NK-92 treated with Interleukin-12 subunit alpha and Interleukin-12 subunit beta, amount 100 ng/mL, for 24 hours (cell line): Measurements from ENCODE around the gene SLC48A1.

Experiments used
- DNase-seq: peaks from one replicate; lab custom pipeline; 2025; lab: John Stamatoyannopoulos, UW

Gene SLC48A1

DNA sequence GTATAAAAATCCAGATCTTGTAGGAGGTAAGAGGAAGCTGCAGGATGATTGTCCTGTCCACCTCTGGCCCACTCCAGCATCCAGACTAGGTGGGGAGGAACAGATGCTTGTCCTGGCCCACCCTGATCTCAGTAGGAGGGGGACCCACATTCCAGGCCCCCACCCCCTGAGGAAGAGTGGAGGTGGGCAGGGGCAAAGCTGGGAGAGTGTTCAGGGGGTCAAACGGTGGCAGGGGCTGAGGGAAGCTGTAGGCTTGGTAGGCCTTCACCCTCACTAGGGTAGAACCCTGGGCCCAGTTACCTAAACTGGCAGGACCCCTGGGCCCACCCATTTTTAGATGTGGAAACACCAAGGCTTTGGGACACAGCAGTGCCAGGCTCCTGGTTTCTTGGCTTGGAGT, 4.1 kb downstream of the SLC48A1 start:
- no peak for DNase-seq

GRCh38 chr12:47777741-47778558, 4.9 kb downstream of the SLC48A1 start:
- DNase-seq, result no peak

DNA sequence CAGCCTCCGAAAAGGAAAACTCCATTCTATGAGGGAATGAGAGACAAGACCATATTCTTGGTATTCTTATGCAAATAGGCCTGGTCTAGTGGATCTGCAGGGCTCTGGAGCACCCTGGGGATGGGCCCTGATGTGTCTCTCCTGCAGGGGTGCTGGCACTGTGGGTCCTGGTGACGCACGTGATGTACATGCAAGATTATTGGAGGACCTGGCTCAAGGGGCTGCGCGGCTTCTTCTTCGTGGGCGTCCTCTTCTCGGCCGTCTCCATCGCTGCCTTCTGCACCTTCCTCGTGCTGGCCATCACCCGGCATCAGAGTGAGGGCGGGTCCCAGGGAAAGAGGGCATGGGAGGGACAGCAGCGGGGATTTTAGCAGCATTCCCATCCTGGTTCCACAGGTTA, 5.8 kb downstream of the SLC48A1 start:
- DNase-seq, result no peak

DNA sequence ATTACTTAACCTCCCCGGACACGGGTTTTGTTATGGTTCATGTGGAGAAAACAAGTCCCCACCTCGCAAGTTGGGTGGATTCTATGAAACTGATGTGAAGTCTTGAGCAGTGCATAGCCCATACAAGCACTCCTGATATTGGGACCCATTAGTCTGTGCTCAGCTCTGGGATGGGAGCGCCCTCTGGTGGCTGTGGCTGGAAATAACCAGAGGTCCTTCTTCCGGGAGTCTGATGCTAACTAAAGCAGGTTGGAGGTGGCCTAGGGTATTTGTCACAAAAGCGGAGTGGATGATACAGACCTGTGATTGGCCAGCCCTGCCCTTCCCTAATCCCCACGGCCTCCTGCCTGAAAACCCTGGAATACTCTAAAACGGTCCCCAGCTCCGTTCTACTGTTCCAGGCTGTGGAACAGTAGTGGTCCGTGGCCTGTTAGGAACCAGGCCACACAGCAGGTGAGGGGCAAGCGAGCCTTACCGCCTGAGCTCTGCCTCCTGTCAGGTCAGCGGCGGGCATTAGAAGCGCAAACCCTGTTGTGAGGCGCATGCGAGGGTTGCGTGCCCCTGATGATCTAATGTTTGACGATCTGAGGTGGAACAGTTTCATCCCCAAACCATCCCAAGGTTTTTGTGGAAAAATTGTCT, 6.4 kb downstream of the SLC48A1 start:
- DNase-seq, result peak; percentile 66

DNA sequence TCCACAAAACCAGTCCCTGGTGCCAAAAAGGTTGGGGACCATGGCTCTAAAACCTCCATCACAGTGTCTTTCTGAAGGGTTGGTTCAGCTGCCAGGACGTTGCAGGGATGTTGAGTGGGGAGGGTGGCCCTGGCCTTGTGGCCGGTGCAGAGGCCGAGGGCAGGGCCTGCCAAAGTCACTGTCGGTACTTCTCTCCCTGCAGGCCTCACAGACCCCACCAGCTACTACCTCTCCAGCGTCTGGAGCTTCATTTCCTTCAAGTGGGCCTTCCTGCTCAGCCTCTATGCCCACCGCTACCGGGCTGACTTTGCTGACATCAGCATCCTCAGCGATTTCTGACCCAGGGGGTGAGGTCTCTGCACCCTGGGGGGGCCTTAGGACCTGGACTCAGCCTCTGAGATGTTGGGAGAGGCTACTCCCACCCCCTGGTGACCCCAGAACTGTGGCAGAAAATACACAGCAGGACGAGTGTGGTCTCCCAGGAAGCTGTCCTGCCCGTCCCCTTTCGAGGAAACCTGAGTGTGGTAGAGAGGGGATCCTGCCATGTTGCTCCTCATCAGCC, 7.0 kb downstream of the SLC48A1 start:
- DNase-seq, result no peak

DNA sequence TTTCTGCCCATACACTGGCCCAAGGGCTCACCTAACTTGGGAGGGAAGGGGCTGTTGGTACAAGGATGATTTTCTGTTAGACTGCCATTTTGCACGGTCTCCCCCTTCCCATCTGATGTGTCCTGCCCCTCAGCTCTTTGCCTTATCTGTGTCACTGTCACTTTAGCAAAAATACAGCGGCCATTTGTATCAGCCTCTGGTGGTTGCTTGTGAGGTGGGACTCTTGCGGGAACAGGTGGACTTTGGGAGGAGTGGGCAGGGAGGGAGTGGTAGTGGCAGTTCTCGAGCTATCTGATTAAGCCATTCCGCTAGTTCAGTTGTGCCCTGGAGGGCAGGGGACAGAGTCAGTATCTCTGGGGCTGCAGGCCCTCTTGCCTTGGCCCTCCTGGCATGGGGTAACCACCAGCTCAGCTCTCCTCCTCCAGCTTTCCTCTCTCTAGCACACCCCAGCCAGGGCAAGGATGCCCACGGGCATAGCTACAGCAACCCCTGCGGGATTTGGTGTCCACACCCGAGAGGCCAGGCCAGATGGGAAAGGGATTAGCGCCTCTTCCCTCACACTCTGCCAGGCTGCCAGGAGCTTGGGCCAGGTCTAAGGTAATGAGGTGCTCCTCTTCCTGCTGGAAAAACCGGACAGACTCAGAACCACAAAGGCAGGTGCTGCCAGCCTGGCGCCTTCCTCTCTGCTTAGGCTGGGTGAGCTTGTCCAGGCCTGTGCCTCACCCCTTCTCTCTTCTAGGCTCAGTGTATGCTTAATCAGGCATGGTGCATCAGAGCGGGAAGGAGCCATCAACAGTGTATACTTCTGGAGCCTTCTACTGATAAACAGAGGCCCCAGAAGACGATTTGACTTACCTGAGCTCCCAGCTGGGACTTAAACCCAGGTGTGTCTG, 8.7 kb downstream of the SLC48A1 start:
- no peak for DNase-seq

- DNase-seq, result no peak
Measured at GRCh38 chr12:47782372-47782770, 9.3 kb downstream of the SLC48A1 start.

- DNase-seq, result no peak
Measured at GRCh38 chr12:47783024-47783755, 10.2 kb downstream of the SLC48A1 start.

DNA sequence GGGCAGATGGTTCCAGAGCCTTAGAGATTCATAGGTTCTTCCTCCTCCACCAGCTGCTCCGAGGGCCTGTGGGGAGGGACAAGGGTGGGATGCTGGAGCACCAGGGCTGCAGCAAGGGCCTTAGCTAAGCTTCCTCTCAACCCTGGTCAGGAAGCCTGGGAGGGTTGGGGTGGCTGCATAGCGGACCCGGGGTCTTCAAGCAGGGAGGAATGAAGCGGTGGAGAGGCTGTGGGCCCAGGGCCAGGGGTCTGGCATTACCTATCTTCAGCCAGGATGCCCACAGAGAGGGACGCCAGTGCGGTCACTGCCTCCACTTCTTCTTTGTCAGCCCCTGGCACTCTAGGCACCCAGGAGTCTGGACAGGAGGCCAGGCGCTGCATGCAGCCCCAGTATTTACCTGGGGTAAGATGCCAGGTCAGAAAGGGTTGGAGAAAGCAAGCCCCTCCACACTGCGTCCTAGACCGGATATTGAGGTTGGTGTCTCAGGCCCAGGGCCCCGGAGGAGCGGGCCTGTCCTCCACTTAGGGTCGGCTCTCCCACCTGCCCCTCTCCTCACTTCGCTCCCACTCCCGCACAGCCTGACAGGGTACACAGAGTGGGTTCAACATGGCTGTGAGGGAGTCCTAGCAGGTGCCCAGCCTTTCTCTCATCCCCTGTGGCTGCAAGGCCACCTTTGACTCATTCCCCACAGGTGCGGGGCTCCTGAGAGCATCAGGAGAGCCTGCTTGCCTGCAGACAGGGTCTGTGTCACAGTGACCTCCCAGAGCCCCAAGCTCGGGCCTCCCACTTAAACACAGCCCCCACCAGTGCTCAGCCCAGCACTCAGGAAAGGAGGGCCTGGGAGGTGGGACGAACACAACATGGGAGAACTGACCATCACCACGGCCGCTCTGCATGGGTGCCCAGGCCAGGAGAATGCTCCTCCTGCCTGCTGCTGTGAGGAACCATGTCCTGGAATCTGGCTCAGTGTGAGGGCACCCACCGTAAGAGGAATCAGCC, 11.1 kb downstream of the SLC48A1 start:
- no peak for DNase-seq

- DNase-seq, result no peak
Measured at GRCh38 chr12:47785036-47785886, 12.2 kb downstream of the SLC48A1 start.

DNA sequence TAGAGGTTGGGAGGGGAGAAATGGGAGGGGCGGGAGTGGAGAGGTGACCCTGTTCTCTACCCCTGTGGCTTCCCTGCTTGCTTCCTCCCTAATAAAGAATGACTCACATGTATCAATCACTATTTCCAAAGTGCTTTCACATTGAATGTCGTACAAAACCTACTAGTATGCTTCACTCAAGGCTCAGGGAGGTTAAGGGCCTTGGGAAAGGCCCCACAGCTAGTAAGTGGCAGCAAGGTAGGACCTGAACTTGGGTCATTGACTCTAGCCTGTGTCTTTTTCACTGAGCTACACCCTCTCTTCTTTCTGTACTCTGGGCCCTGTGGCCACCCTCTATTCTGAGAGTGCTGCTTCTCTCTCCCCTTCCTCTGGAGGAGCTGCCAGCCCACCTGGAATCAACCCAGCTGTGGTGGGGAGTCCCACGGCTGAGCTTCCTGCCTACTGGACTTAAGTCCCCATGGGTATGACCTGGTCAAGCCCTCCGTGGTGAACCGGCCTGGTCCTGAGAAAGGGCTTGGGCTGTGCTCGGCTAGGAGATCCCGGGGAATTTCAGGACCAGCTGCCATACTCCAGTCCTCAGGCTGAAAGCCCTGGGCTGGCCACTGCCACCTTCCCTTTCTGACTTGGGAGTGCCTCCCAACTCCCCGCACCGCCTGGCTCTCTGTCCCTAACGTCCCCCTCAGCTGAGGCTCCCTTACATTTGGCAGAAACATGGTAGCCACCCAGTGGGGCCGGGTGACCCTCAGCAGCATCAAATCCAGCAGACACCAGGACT, 13.0 kb downstream of the SLC48A1 start:
- DNase-seq, result no peak

DNA sequence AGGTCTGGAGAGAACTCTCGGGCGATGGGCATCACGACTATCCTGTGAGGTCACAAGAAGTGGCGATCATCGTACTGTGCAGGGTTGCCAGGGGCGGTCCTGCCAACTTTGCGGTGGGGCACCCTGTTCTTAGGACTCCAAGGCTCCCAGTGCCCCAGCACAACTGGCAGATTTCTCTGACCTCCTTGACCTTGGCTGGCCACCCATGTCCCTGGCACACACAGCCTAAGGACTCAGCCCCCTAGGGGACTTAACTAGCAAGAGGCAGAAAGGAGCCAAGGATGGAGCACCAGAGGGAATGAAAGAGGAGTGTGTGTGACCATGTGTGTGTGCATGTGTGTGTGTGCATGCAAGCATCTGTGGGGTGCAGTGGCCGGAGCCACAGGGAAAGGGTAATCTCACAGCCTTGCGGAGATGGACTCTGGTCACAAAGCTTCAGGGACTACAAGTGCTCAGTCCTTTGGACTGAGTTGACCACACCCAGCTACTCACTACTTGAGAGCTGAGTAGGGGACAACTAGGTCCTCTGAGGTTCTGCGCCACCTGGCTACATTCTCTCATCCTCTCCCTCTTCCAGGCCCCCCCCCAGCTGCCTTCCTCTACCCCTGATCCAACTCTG, 13.7 kb downstream of the SLC48A1 start:
- DNase-seq, result no peak

DNA sequence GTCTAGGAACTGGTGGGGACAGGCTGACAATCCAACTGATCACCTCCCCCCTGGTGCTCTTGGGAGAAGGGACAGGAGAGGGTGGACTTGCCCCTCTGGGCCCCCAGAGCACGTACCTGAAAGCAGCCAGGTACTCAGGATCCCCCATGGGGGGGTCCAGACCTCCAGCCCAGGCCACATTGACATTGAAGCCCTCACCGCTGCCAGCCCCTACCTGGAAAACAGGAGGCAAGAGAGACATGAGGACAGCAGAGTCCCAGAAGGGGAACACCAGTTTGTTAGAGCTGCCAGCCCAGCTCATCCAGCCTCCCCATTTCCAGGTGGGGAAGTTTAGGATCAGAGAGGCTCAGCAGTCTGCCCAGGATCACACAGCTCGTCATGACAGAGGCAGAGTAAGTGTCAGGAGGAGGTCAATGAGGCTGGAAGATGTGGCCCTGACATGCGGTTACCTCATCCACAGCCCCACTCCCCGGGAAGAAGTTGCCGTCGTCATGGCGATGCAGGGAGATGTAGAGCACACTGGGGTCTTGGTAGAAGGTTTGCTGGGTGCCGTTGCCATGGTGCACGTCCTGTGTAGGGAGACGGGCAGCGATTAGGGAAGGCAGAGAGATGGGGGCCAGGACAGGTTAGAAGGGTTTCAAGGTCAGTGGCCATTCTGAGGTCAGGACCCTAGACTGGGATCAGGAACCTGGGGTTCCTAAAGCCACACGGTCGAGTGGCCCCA, 14.7 kb downstream of the SLC48A1 start:
- DNase-seq, result no peak

GRCh38 chr12:47789141-47789540, 16.1 kb downstream of the SLC48A1 start:
- DNase-seq, result no peak

GRCh38 chr12:47789712-47790489, 16.9 kb downstream of the SLC48A1 start:
- DNase-seq, result no peak

DNA sequence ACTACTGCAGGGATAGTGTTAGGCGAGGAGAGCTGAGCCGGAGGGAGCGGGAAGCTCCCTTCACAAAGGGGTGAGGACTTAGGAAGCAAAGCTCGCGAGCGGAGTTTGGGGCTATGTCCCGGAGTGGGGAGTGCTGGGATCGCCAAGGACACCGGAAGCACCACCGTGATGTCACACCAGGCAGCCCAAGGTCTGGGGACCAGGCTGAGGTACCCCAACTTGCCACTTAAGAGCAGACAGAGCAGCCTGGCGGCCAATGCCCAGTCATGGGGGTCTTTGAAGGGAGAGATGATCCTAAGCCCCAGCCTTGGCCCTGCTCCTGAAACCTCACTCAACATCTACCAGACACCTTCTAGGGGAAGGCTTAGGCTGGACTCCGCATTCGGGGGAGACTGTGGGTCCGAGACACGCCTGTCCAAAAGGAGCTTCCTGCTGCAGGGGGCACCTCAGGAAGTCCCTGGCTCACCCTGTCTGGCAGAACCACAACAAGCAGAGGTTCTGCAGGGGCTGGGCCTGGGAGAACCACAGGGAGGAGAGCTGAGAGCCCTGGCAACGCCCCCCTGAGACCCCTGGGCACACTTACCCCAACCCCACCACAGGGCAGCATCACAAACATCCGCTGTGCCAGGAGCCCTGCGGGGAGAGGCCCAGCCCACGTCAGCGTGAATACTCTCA, 17.8 kb downstream of the SLC48A1 start:
- no peak for DNase-seq
